Endometrium (tissue), 2 donors: ENCODE measurements around the gene UCN2.

Source experiments
- FAIRE-seq: peaks from 2 replicates; lab custom pipeline; 2012; peaks lifted over from hg19 to GRCh38; lab: Jason Lieb, UNC
- donor health status: control.
- donor health status: control.

UCN2 gene

DNA sequence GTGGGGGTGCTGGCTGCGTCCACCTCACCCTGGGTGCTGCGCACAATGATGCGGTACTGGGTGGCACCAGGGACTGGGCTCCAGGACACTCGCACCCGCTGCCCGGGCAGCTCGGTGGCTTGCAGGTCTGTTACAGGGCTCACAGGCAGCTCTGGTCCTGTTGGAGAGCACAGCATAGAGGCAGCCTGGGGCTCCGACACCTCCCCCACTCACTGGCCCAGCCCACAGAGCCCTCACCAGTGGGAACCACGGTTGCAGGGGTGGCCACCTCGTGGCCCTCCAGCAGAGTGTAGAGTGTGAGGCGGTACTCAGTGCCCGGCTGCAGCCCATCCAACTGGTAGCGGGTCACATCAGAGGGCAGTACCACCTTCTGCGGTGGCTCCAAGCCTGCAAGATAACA, 27.9 kb upstream of the UCN2 start:
- no peak for FAIRE-seq

DNA sequence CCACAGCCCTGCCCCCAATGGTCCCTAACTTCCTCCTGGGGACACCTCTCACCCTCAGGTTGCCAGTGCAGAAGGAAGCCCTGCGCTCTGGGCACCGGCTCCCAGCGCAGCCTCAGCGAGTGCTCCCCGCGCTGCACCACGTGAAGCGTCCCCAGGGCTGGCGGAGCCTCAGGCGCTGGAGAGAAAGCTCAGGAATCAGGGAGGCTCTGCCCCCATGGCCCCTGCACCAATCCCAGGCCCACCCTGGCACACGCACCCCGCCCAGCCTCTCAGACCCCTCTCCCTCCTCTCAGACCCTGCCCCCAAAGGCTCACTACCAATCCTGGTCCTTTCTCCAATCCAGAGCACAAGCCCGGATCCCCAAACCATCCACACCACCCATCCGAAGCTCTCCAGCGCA, 24.6 kb upstream of the UCN2 start:
- FAIRE-seq = no peak

DNA sequence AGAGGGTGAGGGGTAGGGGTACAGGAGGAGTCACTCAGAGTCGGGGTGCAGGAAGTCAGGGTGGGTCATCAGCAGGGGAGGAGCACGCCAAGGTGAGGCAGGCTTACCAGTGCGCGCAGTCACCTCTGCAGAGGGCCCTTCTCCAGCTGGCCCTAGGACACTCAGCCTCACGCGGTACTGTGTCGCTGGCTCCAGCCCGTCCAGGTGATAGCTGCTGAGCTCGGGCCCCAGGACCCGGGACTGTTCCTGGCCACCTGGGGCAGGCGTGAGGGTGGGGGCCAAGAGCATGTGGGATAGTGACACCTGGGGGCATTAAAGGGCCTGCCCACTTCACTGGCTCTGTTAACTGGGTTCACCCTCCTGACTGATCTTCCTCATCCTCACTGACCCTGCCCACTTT, 24.1 kb upstream of the UCN2 start:
- FAIRE-seq = no peak

DNA sequence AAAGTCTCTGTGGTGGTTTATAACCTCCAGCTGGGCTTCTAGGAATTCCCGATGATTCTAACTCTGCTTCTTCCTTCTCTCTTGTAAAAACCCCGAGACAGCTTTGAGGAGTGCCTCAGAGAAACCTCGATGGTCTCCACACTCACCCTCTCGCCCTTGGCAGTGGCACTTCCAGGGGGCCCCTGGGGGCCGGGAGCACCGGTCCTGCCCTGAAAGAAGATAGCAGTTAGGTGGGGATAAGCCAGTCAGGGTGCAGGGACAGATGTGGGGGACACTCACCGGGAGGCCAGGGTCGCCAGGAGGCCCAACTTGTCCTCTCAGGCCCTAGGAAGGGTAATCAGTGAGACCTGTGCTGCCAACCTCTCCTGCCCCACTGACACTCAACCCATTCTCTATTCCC, 21.8 kb upstream of the UCN2 start:
- FAIRE-seq = no peak

DNA sequence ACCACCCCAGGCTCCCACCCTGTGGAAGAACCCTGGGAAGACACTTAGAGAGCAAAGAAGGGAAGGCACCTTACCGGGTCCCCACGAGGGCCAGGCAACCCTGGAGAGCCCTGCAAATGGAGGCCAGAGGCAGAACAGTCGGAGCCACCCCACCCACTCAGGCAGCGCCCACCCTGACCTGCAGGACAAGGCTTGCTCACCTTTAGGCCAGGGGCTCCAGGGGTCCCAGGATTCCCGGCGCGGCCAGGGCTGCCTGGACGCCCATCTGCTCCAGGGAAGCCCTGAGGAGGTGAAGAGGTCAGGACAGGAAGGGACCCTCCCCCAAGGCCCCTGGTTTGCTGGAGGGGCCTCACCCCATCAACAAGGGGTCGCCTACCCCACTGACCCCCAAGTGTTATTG, 21.3 kb upstream of the UCN2 start:
- FAIRE-seq = no peak

DNA sequence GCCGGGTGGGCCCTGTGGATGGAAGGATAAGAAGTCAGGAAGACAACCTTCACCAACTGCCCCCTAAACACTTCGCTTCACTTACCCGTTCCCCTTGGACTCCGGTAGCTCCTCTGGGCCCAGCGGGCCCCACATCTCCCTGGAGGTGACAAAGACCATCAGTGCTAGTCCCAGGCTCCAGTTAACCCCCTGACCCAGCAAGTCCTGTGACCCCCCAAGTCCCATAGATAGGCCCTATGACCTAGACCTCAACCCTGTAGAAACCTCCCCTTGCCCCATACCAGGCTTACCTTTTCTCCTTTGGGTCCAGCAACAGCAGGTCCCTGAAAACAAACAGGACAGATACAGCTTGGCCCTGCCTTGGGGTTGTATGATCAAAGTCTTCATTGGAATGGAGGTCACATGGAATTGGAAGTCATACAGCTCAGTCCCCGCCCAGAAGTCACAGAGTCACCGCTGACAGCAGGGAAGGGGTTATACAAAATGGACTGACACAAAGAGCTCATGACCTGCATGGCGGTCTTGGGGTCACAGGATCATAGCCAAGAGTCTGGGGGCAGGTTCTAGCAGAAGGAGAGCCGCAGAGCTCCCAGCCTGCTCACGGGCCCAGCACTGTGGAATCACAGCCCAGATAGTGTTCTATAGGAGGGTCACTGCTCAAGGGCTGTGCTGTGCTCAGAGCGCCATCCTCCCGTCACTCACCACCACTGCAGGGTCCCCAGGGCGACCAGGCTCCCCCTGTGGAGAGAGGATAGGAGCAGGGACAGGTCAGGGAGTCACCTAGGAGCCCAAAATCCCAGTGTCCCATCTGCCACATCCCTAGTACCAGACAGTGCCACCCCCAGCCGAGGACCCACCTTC, 18.3 kb upstream of the UCN2 start:
- FAIRE-seq = no peak

DNA sequence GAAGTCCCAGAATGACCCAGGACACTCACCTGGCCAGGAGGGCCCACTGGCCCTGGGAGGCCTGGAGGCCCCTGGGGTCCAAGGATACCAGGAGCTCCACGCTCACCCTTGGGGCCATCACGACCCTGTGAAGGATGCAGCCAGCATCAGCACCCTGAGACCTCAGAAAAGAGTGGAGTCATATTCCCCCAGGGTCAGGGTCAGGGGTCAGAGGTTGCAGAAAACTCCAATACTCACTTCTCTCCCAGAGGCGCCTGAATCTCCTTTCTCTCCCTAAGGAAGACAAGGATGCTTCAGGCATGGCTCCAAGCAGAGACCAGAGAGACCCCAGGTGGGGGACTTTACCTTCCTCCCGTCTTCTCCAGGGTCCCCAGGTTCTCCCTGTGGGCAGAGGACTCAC, 13.1 kb upstream of the UCN2 start:
- FAIRE-seq = no peak

DNA sequence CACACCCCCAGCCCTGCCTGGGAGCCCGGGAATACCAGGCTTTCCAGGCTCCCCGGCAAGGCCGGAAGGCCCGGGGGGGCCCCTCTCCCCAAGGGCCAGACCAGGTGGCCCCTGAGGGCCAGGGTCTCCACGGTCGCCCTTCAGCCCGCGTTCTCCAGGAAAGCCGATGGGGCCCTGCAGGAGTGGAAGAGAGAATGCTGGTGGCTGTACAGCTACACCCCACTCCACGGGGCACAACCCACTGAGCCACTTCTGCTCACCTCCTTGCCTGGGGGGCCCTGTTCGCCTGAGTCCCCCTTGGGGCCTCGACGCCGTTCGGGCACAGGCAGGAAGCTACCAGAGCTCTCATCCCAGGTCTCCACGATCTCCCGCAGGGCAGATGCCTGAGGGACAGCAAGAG, 11.8 kb upstream of the UCN2 start:
- FAIRE-seq = no peak

DNA sequence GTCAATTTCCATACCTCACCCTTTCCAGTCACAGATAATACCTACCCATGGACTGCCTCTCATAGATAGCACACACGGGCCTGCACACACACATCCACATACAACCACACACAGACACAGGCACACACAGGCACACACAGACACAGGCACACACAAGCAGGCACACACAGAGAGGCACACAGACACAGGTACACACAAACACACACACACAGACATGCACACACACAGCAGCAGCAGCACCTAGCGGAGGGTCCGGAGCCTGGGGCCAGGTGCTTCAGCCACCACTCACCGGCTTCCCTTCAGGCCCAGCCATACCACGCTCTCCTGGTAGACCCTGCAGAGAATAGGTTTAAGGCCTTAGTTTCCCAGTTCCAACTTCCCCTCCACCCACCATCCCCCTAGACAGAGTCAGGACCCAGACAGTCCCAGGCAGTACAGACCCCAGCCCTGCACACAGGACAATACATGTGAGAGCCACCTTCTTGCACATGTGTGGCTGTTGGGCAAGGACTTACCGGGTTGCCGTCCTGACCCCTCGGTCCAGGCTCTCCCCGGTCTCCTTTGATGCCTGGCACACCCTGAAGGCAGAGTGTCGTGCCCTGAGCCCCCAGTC, 10.5 kb upstream of the UCN2 start:
- no peak for FAIRE-seq

DNA sequence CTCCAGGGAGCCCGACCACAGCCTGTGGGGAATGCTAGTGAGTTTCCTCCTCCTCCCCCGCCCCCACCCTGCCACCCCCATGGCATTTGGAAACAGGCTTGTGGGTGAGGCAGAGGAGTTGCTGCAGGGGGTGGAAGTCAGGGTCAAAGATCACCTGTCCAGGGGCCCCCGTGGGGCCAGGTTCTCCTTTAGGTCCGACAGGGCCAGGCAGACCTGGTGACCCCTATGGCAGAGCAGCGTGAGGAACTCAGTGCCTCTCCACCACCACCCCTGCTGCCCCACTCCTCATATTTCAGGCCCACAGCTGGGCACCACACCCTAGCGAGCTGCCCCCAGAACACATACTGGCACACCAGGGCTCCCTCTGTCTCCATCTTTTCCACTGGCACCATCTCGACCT, 8.9 kb upstream of the UCN2 start:
- no peak for FAIRE-seq

DNA sequence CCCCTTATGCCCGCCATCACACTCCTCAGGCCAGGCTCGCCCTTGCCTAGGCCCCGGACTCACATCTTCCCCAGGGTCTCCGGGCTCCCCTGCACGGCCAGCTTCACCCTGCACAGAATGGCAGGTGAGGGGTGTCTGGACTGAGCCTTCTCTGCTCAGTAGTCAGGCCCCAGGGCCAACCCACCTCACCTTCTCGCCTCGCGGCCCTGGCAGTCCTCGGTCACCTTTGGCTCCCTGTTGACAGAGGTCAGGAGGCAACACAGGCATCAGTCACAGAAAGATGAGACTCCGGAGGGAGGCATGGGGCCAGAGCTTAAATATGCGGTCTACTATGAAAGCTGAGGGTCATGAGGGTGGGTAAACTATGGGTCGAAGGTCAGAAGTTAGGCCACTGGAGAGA, 8.4 kb upstream of the UCN2 start:
- no peak for FAIRE-seq

DNA sequence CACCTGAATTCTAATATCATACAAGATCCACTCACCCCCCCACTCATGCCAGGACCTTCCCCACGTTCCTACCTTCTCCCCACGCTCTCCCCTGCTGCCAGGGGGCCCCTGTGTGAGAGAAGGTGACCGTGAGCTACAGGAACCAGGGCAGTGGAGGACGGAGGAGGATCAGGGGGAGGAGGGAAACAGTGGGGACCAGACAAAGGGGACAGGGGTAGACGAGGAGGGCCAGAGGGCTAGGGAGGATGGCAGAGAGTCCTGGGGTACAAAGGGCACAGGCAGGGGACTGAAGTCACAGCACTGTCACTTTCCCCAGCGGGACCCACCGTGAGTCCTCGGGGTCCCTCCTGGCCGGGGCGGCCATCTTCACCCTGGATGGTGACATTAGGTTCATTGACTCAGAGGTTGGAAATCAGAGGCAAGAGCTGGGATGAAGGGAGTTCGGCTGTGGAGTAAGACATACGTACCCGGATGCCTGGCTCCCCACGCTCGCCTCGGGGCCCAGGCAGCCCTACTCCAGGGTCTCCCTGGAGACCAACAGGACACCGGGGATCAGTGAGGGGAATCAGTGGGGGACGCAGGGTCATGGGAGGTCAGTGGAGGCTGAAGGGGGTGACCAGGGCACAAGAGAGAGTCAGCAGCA, 6.3 kb upstream of the UCN2 start:
- FAIRE-seq = no peak

DNA sequence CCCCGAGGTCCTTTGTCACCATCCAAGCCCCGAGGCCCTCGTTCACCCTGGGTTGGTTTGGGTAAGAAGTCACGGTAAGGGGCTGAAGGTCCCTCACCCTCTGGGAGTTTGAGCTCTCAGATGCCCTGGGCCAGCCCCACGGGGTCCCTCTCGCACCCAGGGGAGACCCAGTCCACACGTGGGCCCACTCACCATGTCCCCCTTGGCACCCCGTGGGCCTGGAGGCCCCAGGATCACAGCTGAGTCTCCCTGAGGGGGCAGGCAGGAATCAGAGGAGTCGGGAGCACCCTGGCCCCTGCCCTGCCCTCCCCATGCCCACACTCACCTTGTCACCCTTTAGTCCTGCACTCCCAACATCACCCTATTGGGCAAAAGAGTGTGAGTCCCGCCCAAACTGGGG, 5.8 kb upstream of the UCN2 start:
- no peak for FAIRE-seq

DNA sequence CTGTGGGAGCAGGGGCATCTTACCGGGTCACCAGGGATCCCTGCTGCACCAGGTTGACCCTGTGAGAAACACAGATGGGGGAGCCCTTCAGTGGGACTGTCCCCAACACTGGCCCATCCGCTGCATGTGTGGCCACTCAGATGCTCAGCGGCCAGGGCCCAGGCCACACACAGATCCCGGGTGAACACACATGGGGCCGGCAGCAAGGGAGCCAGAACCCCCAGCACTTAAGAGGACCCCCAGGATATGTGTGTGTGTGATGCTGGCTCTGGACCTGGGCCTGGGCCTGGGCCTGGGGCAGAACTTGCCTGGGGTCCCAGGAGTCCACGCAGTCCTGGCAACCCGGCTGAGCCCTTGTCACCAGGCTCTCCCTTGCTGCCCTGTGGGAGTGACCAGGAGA, 4.9 kb upstream of the UCN2 start:
- no peak for FAIRE-seq

DNA sequence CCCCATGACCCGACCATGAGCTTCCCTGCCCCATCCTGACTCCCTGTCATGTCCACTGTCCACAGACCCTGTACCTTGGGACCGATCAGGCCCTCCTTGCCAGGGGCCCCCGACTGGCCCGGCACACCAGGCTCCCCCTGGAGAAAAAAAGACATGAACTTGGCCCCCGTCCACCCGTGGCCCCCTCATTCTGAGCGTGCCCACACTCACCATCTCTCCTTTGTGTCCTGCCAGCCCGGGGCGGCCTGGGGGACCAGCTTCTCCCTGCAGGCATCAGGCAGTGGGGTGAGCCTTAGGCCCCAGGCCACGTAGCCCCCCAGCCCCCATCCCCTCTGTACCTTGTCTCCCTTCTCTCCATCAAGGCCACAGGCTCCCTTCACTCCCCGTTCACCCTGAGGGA, 3.9 kb upstream of the UCN2 start:
- FAIRE-seq = no peak

DNA sequence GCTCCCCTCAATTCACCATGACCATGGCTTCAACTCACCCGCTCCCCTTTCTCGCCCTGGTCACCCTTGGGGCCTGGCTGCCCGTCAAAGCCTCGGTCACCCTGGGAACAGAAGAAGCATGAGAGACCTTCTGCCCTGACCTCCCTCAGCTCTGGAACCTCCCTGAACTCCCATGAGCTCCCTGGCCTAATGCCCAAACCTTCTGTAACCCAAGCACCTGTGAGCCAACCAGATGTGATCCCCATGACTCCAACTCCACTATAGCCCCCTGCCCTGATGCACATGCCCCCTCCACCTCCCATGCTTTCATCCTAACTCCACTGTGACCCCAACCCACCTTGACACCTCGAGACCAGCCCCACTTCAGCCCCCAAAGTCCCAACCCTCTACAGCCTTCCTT, 3.5 kb upstream of the UCN2 start:
- FAIRE-seq = no peak

DNA sequence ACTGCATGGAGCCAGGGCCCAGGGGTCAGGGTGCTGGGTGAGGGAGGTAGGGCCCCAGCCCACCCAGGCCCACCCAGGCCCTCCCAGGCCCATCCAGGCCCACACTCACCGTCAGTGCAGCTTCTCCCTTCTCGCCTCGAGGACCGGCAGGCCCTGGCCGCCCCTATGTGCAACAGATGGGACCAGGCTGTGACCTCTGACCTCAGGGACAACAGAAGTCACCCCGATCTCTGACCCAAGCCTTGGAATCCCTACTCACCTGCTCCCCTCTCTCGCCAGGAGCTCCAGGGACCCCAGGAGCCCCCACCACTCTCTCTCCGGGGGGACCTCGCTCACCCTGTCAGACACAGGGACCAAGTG, 2.8 kb upstream of the UCN2 start:
- no peak for FAIRE-seq

DNA sequence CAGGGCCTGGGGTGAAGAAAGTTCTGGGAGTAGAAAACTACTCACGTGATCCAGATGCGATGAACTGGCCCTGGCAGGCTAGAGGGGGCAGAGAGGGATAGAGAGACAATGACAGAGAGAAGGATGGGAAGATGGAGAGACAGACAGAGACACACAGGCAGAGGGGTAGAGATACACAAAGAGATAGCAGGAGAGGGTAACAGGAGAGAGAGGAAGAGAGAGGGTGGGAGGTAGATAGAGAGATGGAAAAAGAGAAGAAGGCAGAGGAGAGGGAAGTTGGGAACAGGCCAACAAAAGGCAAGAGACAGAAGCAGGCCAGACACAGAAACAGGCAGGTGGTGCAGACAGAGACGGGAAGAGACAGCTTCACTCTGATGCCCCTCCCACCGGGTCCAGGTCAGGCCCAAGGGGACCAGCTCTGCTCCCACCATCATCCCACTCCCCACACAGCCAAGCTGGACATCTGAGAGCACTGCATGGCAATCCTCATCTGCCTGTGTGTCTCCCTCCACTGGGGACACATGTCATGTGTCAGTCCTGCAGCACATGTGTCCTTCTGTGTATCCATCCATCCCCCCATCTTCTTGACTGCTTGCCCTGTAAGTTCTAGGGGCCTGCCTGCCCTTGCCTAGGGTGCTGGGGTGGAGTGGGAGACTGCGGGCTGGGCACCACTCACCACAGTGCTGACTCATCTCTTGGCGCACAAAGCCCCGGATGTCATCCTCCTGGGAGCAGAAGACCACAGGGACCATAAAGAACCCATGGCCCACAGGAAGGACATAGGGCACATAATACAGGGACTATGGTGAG, 2.2 kb upstream of the UCN2 start:
- no peak for FAIRE-seq

DNA sequence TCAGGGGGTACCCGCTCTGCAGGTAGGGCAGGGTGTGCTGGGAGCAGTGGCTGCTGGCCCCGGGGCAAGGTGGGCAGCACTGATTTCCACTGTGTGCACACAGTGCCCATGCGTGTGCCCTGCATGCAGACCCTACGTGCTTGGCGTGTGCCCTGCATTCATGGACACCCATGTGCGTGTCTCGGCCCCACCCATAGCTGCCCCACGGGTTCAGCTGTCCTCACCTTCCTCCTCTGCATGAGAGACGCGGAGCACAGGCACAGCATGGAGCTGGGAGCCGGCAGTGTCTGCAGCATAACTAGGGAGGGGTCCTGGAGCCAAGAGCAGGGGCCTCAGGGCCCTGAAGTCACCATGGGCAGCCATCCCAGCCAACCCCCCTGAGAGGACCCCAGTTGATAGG, 1.6 kb upstream of the UCN2 start:
- FAIRE-seq = no peak

DNA sequence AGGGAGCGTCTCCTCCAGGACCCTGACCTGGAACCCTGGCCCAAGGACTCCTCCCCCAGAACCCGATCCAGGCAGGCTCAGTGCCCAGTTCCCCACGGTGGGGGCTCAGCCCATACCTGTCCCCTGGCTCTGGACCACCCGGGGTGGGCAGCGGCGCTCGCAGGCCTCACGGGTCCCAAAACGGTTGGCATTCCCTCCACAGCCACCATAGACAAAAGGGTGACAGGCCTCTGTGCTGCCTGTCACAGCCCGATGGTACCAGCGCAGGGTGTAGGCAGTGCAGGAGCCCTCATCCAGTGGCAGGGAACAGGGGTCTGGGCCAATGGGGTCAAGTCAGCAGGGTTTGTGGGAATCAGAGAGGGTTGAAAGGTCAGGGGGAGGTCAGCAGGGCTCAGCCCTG, 1.1 kb upstream of the UCN2 start:
- no peak for FAIRE-seq

DNA sequence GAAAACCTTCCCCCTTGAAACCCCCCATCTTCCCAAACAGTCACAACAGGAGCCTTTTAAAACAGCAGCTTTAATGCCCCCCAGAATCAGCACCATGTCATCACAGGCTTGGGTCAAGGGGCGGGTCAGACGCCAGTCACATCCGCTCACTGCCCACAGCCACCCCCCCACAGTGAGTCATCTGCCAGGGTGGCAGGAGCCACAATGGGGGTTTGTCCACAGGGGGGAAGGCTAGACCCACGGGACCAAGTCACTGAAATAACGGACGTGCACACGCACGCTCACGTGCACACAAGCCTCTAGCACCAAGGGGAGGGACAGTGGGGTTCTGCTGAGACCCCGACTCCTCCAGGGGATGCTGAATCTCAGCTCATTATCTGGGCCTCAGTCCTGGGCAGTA, 441 bp upstream of the UCN2 start:
- no peak for FAIRE-seq

DNA sequence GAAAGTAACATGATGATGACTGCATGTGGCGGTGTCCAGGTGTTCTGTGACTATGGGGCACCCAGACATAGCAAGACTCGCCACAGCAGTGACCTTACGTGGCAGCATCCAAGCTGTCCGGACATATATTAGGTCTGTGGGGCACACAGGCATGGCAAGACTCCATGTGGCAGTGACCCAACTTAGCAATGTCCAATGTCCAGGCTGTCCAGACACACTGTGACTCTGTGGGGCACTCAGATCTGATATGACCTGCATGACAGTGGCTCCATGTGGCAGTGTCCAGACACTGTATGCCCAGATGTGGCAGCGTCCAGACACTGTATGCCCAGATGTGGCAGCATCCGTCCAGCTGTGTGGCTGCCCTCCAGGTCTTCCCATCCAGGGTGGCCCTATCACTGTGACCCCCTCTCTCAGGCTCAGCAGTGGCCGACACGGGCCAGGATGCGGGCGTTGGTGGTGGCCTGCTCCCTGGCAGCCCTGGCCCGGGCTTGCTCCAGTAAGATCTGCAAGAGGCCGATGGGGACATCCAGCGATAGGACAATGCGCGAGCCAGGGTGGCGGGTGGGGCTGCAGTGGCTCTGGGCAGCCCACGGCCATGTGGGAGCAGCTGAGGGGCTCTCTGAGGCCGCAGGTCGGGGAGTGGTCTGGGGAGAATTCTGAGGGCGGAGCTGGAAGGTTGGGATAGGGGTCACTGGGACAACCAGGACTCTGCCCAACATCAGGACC, 1.1 kb downstream of the UCN2 start:
- no peak for FAIRE-seq
